ENCODE measurements around the gene PTPN6. TPM values are rescaled to one million over a fixed set of nuclear protein-coding genes. Genes with fewer than 3 reads are reported as not detected.
A peak's percentile ranks its signal among the peaks of the same experiment; 100 is the strongest.

The PTPN6 gene
- total and polyA plus RNA-seq, 7 experiments from 2014 or later: 141 to 390 (median 242) TPM

GRCh38 chr12:7008864-7009263 lies 57.7 kb downstream of the PTPN6 start:
- POLR2A ChIA-PET: no interaction called here
- DNase-seq: no peak
- H3K27ac ChIP-seq (ENCODE audit: low read depth, low read length): no peak overlapping the region
- no peaks in the 10 kb centered on the region for H3K4me1 ChIP-seq (ENCODE audit: control insufficient read depth in 2 of 2, insufficient read depth in 2 of 2, low read length in 2 of 2)
- no peak overlapping the region for H3K4me3 ChIP-seq (ENCODE audit: low read length)
- H3K36me3 Mint-ChIP-seq: peaks cover 0 to 28% (median 7%) of the 10 kb centered on the region in 5 donors
- H3K4me3 Mint-ChIP-seq: no peak overlapping the region
- no peaks in the 10 kb centered on the region for H3K9me3 ChIP-seq (ENCODE audit: control insufficient read depth in 2 of 3, low read length in 3 of 3)
- H3K36me3 ChIP-seq (ENCODE audit: control insufficient read depth in 2 of 3, insufficient read depth in 3 of 3, low read length in 3 of 3): peaks cover 0 to 19% (median 0%) of the 10 kb centered on the region in 3 experiments
- no peak for ATAC-seq
- H3K9me3 Mint-ChIP-seq: no peaks in the 10 kb centered on the region
- CTCF ChIA-PET: interaction anchor here (0.8 to 1.2 kb wide), 2 partner anchors 9 to 13 kb away, joined by 3 read pairs; partner anchors contain the start of gene LPCAT3
- H3K27me3 Mint-ChIP-seq: no peaks in the 10 kb centered on the region
- peaks cover 13 to 53% (median 32%) of the 10 kb centered on the region in 7 donors for H3K4me1 Mint-ChIP-seq
- H3K27me3 ChIP-seq (ENCODE audit: control insufficient read depth in 2 of 2, insufficient read depth in 2 of 2, low read length in 2 of 2): no peaks in the 10 kb centered on the region
- intact Hi-C loops (cut with micrococcal nuclease): no loop called here
- no peak overlapping the region for H3K27ac Mint-ChIP-seq

GRCh38 chr12:7009512-7009911 lies 58.4 kb downstream of the PTPN6 start:
- no peak overlapping the region for H3K4me3 Mint-ChIP-seq
- H3K4me1 Mint-ChIP-seq: peaks cover 17 to 59% (median 37%) of the 10 kb centered on the region in 7 donors
- intact Hi-C loops (cut with micrococcal nuclease): no loop called here
- Histone ChIP-seq H3K4me1 (ENCODE audit: control insufficient read depth in 2 of 2, insufficient read depth in 2 of 2, low read length in 2 of 2) (no peaks in the 10 kb centered on the region), H3K36me3 (ENCODE audit: control insufficient read depth in 2 of 3, insufficient read depth in 3 of 3, low read length in 3 of 3) (peaks cover 0 to 16% (median 0%) of the 10 kb centered on the region in 3 experiments), H3K27me3 (ENCODE audit: control insufficient read depth in 2 of 2, insufficient read depth in 2 of 2, low read length in 2 of 2) (no peaks in the 10 kb centered on the region), H3K9me3 (ENCODE audit: control insufficient read depth in 2 of 3, low read length in 3 of 3) (no peaks in the 10 kb centered on the region), H3K27ac (ENCODE audit: low read depth, low read length) (no peak overlapping the region), H3K4me3 (ENCODE audit: low read length) (no peak overlapping the region)
- no peak overlapping the region for H3K27ac Mint-ChIP-seq
- H3K36me3 Mint-ChIP-seq: peaks cover 0 to 31% (median 7%) of the 10 kb centered on the region in 5 donors
- POLR2A ChIA-PET: no interaction called here
- DNase-seq (no peak), ATAC-seq (no peak)
- no peaks in the 10 kb centered on the region for H3K9me3 Mint-ChIP-seq
- CTCF ChIA-PET: interaction anchor here (1.8 kb wide), 1 partner anchor 104 kb away, joined by 4 read pairs; no protein-coding TSS in a partner anchor
- no peaks in the 10 kb centered on the region for H3K27me3 Mint-ChIP-seq

Small RNA genes within 50 kb of the gene (microRNA-seq; reads per million reads assigned to microRNA genes)
- gene MIR141 (ENCODE audit: borderline microRNAs expressed) (163 reads per million, percentile 60 among the genes with 10 or more reads in this experiment), gene MIR200C (ENCODE audit: borderline microRNAs expressed) (341 reads per million, percentile 69 among the genes with 10 or more reads in this experiment)

Other genes starting within 250 kb of the PTPN6 start
- gene COPS7A, start 227.3 kb upstream of the PTPN6 start, total RNA-seq: 10 to 100 TPM; 21.9 to 38.7 (median 30.1) TPM
- 10 to 100 TPM; 43.0 to 48.0 TPM for gene COPS7A, start 227.3 kb upstream of the PTPN6 start, polyA plus RNA-seq
- 100 to 1,000 TPM in 3 of 5 experiments, 10 to 100 TPM in 2; 84.6 to 141 (median 117) TPM for gene MLF2, start 198.2 kb upstream of the PTPN6 start, total RNA-seq
- 100 to 1,000 TPM; 122 to 134 TPM for gene MLF2, start 198.2 kb upstream of the PTPN6 start, polyA plus RNA-seq
- gene PTMS, start 185.0 kb upstream of the PTPN6 start, total RNA-seq: 100 to 1,000 TPM in 1 of 5 experiments, 10 to 100 TPM in 1, 1 to 10 TPM in 3; 1.4 to 125 (median 3.5) TPM
- not detected for gene PTMS, start 185.0 kb upstream of the PTPN6 start, polyA plus RNA-seq
- gene LAG3, start 178.8 kb upstream of the PTPN6 start, total RNA-seq: 10 to 100 TPM in 1 of 5 experiments, 1 to 10 TPM in 2, under 1 TPM in 2; 0.64 to 46.5 (median 1.7) TPM
- gene LAG3, start 178.8 kb upstream of the PTPN6 start, polyA plus RNA-seq: under 1 TPM; 0.26 to 0.69 TPM
- 100 to 1,000 TPM; 164 to 267 (median 246) TPM for gene CD4, start 161.8 kb upstream of the PTPN6 start, total RNA-seq
- 100 to 1,000 TPM; 364 to 576 TPM for gene CD4, start 161.8 kb upstream of the PTPN6 start, polyA plus RNA-seq
- 10 to 100 TPM in 1 of 5 experiments, 1 to 10 TPM in 1, under 1 TPM in 3; 0.30 to 10.5 (median 0.38) TPM for gene GPR162, start 129.5 kb upstream of the PTPN6 start, total RNA-seq
- gene GPR162, start 129.5 kb upstream of the PTPN6 start, polyA plus RNA-seq: not detected
- 10 to 100 TPM in 3 of 5 experiments, 1 to 10 TPM in 2; 1.9 to 18.2 (median 10.3) TPM for gene P3H3, start 122.9 kb upstream of the PTPN6 start, total RNA-seq
- gene P3H3, start 122.9 kb upstream of the PTPN6 start, polyA plus RNA-seq: 1 to 10 TPM; 1.5 to 1.9 TPM
- 10 to 100 TPM in 2 of 5 experiments, 1 to 10 TPM in 2, under 1 TPM in 1; 0.63 to 11.8 (median 3.2) TPM for gene GNB3, start 110.4 kb upstream of the PTPN6 start, total RNA-seq
- gene GNB3, start 110.4 kb upstream of the PTPN6 start, polyA plus RNA-seq: under 1 TPM in 1 of 2 donors, not detected in 1; 0.23 TPM
- gene CDCA3, start 100.1 kb upstream of the PTPN6 start, total RNA-seq: 10 to 100 TPM in 1 of 5 experiments, 1 to 10 TPM in 3, under 1 TPM in 1; 0.64 to 55.6 (median 1.8) TPM
- gene CDCA3, start 100.1 kb upstream of the PTPN6 start, polyA plus RNA-seq: under 1 TPM in 1 of 2 donors, not detected in 1; 0.94 TPM
- gene USP5, start 99.2 kb upstream of the PTPN6 start, total RNA-seq: 100 to 1,000 TPM in 1 of 5 experiments, 10 to 100 TPM in 4; 58.0 to 134 (median 71.1) TPM
- 10 to 100 TPM; 51.9 to 71.5 TPM for gene USP5, start 99.2 kb upstream of the PTPN6 start, polyA plus RNA-seq
- gene TPI1, start 83.8 kb upstream of the PTPN6 start, total RNA-seq: 1,000 to 10,000 TPM in 1 of 5 experiments, 100 to 1,000 TPM in 3, 10 to 100 TPM in 1; 89.7 to 1,293 (median 134) TPM
- 100 to 1,000 TPM; 330 to 435 TPM for gene TPI1, start 83.8 kb upstream of the PTPN6 start, polyA plus RNA-seq
- gene SPSB2, start 78.1 kb upstream of the PTPN6 start, total RNA-seq: 10 to 100 TPM in 3 of 5 experiments, 1 to 10 TPM in 2; 5.1 to 20.2 (median 11.2) TPM
- gene SPSB2, start 78.1 kb upstream of the PTPN6 start, polyA plus RNA-seq: 10 to 100 TPM; 10.8 to 14.5 TPM
- 10 to 100 TPM in 1 of 5 experiments, 1 to 10 TPM in 4; 6.6 to 12.1 (median 7.3) TPM for gene LRRC23, start 46.5 kb upstream of the PTPN6 start, total RNA-seq
- 1 to 10 TPM; 4.5 to 5.4 TPM for gene LRRC23, start 46.5 kb upstream of the PTPN6 start, polyA plus RNA-seq
- 100 to 1,000 TPM in 3 of 5 experiments, 10 to 100 TPM in 2; 65.3 to 193 (median 178) TPM for gene ENO2, start 36.8 kb upstream of the PTPN6 start, total RNA-seq
- 10 to 100 TPM; 22.5 to 31.0 TPM for gene ENO2, start 36.8 kb upstream of the PTPN6 start, polyA plus RNA-seq
- 10 to 100 TPM; 29.5 to 42.2 (median 34.4) TPM for gene ATN1, start 23.4 kb upstream of the PTPN6 start, total RNA-seq
- 1 to 10 TPM in 1 of 2 donors, under 1 TPM in 1; 0.95 to 2.0 TPM for gene ATN1, start 23.4 kb upstream of the PTPN6 start, polyA plus RNA-seq
- not detected for gene RNU7-1, start 7.5 kb upstream of the PTPN6 start, total RNA-seq
- not detected for gene RNU7-1, start 7.5 kb upstream of the PTPN6 start, polyA plus RNA-seq
- 100 to 1,000 TPM; 148 to 592 (median 362) TPM for gene C12orf57, start 7.3 kb upstream of the PTPN6 start, total RNA-seq
- gene C12orf57, start 7.3 kb upstream of the PTPN6 start, polyA plus RNA-seq: 100 to 1,000 TPM; 394 to 401 TPM
- 100 to 1,000 TPM; 132 to 209 (median 146) TPM for gene PHB2, start 19.3 kb downstream of the PTPN6 start, total RNA-seq
- 100 to 1,000 TPM; 113 to 121 TPM for gene PHB2, start 19.3 kb downstream of the PTPN6 start, polyA plus RNA-seq
- gene EMG1, start 19.6 kb downstream of the PTPN6 start, total RNA-seq: 10 to 100 TPM; 25.7 to 69.5 (median 63.2) TPM
- gene EMG1, start 19.6 kb downstream of the PTPN6 start, polyA plus RNA-seq: 10 to 100 TPM; 64.1 to 72.5 TPM
- gene LPCAT3, start 67.1 kb downstream of the PTPN6 start, total RNA-seq: 10 to 100 TPM; 16.7 to 37.9 (median 27.1) TPM
- 10 to 100 TPM; 20.5 to 28.4 TPM for gene LPCAT3, start 67.1 kb downstream of the PTPN6 start, polyA plus RNA-seq
- 1 to 10 TPM; 2.0 to 3.9 (median 3.0) TPM for gene C1S, start 109.4 kb downstream of the PTPN6 start, total RNA-seq
- gene C1S, start 109.4 kb downstream of the PTPN6 start, polyA plus RNA-seq: not detected
- 1 to 10 TPM; 1.6 to 7.2 (median 4.8) TPM for gene C1R, start 141.1 kb downstream of the PTPN6 start, total RNA-seq
- gene C1R, start 141.1 kb downstream of the PTPN6 start, polyA plus RNA-seq: 1 to 10 TPM; 1.0 to 2.9 TPM
- gene C1RL, start 157.9 kb downstream of the PTPN6 start, total RNA-seq: 10 to 100 TPM; 18.5 to 38.6 (median 24.4) TPM
- gene C1RL, start 157.9 kb downstream of the PTPN6 start, polyA plus RNA-seq: 1 to 10 TPM; 2.9 to 4.4 TPM
- 1 to 10 TPM in 1 of 5 experiments, under 1 TPM in 2, not detected in 2; 0.46 to 1.4 (median 0.50) TPM for gene RBP5, start 177.5 kb downstream of the PTPN6 start, total RNA-seq
- gene RBP5, start 177.5 kb downstream of the PTPN6 start, polyA plus RNA-seq: not detected
- gene CLSTN3, start 179.0 kb downstream of the PTPN6 start, total RNA-seq: 10 to 100 TPM; 20.2 to 76.3 (median 38.7) TPM
- 1 to 10 TPM; 1.1 to 4.9 TPM for gene CLSTN3, start 179.0 kb downstream of the PTPN6 start, polyA plus RNA-seq
- gene PEX5, start 238.3 kb downstream of the PTPN6 start, total RNA-seq: 10 to 100 TPM; 20.1 to 36.7 (median 24.4) TPM
- gene PEX5, start 238.3 kb downstream of the PTPN6 start, polyA plus RNA-seq: 10 to 100 TPM; 17.3 to 26.6 TPM